SU-DHL-6 (cell line): ENCODE measurements around the gene TMEM52B.

Source experiments
- H2AFZ ChIP-seq: fragments of 200-600 bp; sonication (generic); 2 replicates; pipeline ENCODE4 v1.6.1; 2014; ENCODE audit warnings: low read depth, mild to moderate bottlenecking, moderate library complexity, mixed read lengths, antibody characterized with exemption, low read length; ENCODE audit not compliant: severe bottlenecking
- H3F3A ChIP-seq: fragments of 200-600 bp; shearing (Covaris generic); 2 replicates; pipeline ENCODE4 v1.6.0; 2016; ENCODE audit warnings: antibody characterized with exemption, mild to moderate bottlenecking; ENCODE audit not compliant: insufficient read depth
- H3K27ac ChIP-seq: fragments of 200-600 bp; sonication (generic); 2 replicates; pipeline ENCODE4 v1.5.1; 2016; ENCODE audit warnings: low read depth, mild to moderate bottlenecking, low read length, moderate library complexity, mixed read lengths
- H3K27me3 ChIP-seq: fragments of 200-600 bp; sonication (generic), shearing (Covaris generic); 2 replicates; pipeline ENCODE4 v1.6.0; 2014; ENCODE audit warnings: mild to moderate bottlenecking, low read length
- H3K36me3 ChIP-seq: fragments of 200-600 bp; sonication (generic); 2 replicates; pipeline ENCODE4 v1.6.1; 2014; ENCODE audit warnings: mild to moderate bottlenecking, low read length, mixed read lengths
- H3K4me2 ChIP-seq: fragments of 300-600, 200-600 bp; shearing (Covaris generic), sonication (generic); 2 replicates; pipeline ENCODE4 v1.6.0; 2014; ENCODE audit warnings: low read length, low read depth, mild to moderate bottlenecking; ENCODE audit not compliant: poor library complexity, severe bottlenecking
- H3K4me3 ChIP-seq: fragments of 200-600 bp; sonication (generic); 2 replicates; pipeline ENCODE4 v1.5.1; 2014; ENCODE audit warnings: antibody characterized with exemption, low read length, mild to moderate bottlenecking, mixed read lengths; ENCODE audit not compliant: insufficient read depth, poor library complexity, severe bottlenecking
- H3K79me2 ChIP-seq: fragments of 200-600 bp; sonication (generic); 2 replicates; pipeline ENCODE4 v1.6.1; 2014; ENCODE audit warnings: mild to moderate bottlenecking, low read length, moderate library complexity; ENCODE audit not compliant: insufficient read depth
- H3K9ac ChIP-seq: fragments of 200-600 bp; sonication (generic); 2 replicates; pipeline ENCODE4 v1.7.0; 2014; ENCODE audit warnings: mild to moderate bottlenecking, low read length
- H3K9me2 ChIP-seq: fragments of 200-600 bp; sonication (generic); replicated peaks from 2 replicates; pipeline ENCODE4 v1.6.1; 2014; ENCODE audit warnings: low read length; ENCODE audit not compliant: insufficient read depth
- H3K9me3 ChIP-seq: fragments of 200-600 bp; sonication (generic); 2 replicates; pipeline ENCODE4 v1.6.1; 2014; ENCODE audit warnings: low read length, mixed read lengths; ENCODE audit not compliant: insufficient read depth
- H4K20me1 ChIP-seq: fragments of 200-600 bp; sonication (generic); 2 replicates; pipeline ENCODE4 v1.6.1; 2014; ENCODE audit warnings: low read depth, mild to moderate bottlenecking, antibody characterized with exemption, low read length, moderate library complexity, mixed read lengths
- CTCF ChIP-seq: fragments of 200-600 bp; sonication (generic); IDR thresholded peaks from one replicate; pipeline ENCODE4 v1.5.1; 2017; ENCODE audit warnings: antibody characterized with exemption, mild to moderate bottlenecking, low read length, moderate library complexity; ENCODE audit not compliant: insufficient read depth, poor library complexity, severe bottlenecking
- EZH2phosphoT487 ChIP-seq: fragments of 200-600 bp; sonication (generic), shearing (Covaris generic); conservative IDR thresholded peaks from 2 replicates; pipeline ENCODE4 v1.6.1; 2018; ENCODE audit warnings: mild to moderate bottlenecking, antibody characterized with exemption, low read length, moderate library complexity, mixed read lengths

Gene TMEM52B

GRCh38 chr12:10132850-10133370 is 45.9 kb upstream of the TMEM52B start:
- Histone ChIP-seq H2AFZ (no peak overlapping the region), H3K27ac (no peak overlapping the region), H3K4me3 (no peak overlapping the region), H3K4me2 (no peak overlapping the region), H3K27me3 (no peaks in the 10 kb centered on the region), H3K9me3 (no peaks in the 10 kb centered on the region), H3K36me3 (no peaks in the 10 kb centered on the region), H3F3A (no peaks in the 10 kb centered on the region), H3K79me2 (no peaks in the 10 kb centered on the region), H3K9ac (no peak overlapping the region), H3K9me2 (no peaks in the 10 kb centered on the region), H4K20me1 (no peaks in the 10 kb centered on the region)
- TF ChIP-seq EZH2phosphoT487 = no peak
- no peak for TF ChIP-seq CTCF

- H3K79me2 ChIP-seq = no peaks in the 10 kb centered on the region
- H3K36me3 ChIP-seq = no peaks in the 10 kb centered on the region
- no peak overlapping the region for H3K27ac ChIP-seq
- no peak overlapping the region for H2AFZ ChIP-seq
- no peaks in the 10 kb centered on the region for H3K9me2 ChIP-seq
- no peaks in the 10 kb centered on the region for H3K27me3 ChIP-seq
- no peak overlapping the region for H3K4me3 ChIP-seq
- H3K9ac ChIP-seq = no peak overlapping the region
- no peaks in the 10 kb centered on the region for H3K9me3 ChIP-seq
- H3K4me2 ChIP-seq = no peak overlapping the region
- TF ChIP-seq CTCF (no peak), EZH2phosphoT487 (no peak)
- H3F3A ChIP-seq = no peaks in the 10 kb centered on the region
- H4K20me1 ChIP-seq = no peaks in the 10 kb centered on the region
Observed at GRCh38 chr12:10135126-10135525, 43.7 kb upstream of the TMEM52B start.

GRCh38 chr12:10136637-10137205 is 42.1 kb upstream of the TMEM52B start:
- H3K79me2 ChIP-seq = no peaks in the 10 kb centered on the region
- H3K9ac ChIP-seq = no peak overlapping the region
- H3K4me2 ChIP-seq = no peak overlapping the region
- no peak for TF ChIP-seq CTCF
- no peak for TF ChIP-seq EZH2phosphoT487
- no peaks in the 10 kb centered on the region for H3K9me2 ChIP-seq
- H3K27ac ChIP-seq = no peak overlapping the region
- no peaks in the 10 kb centered on the region for H3K36me3 ChIP-seq
- no peaks in the 10 kb centered on the region for H3F3A ChIP-seq
- no peak overlapping the region for H2AFZ ChIP-seq
- H3K9me3 ChIP-seq = no peaks in the 10 kb centered on the region
- H3K4me3 ChIP-seq = no peak overlapping the region
- no peaks in the 10 kb centered on the region for H4K20me1 ChIP-seq
- no peaks in the 10 kb centered on the region for H3K27me3 ChIP-seq
